ENCODE measurements around the gene LPAR1.

GRCh38 chr9:110850401-110851135 lies 187.7 kb downstream of the LPAR1 start:
- TF ChIP-seq CTCF (conservative IDR thresholded peaks at IDR 0.05) (peak; percentile 51), ZFX (IDR thresholded peaks at IDR 0.05) (no peak)
